SK-N-SH treated with all-trans-retinoic acid at 6 μM for 48 hours (cell line): Measurements from ENCODE around the gene DPP6.

ENCODE experiments used
- ATAC-seq: fragments of 200-7000 bp; cut with Tn5 transposase; 3 replicates; pipeline ENCODE4 v1.9.1; 2020; ENCODE audit warnings: mild to moderate bottlenecking, moderate library complexity
- ARNTL ChIP-seq: fragments of 450-650 bp; formaldehyde crosslinking; IDR thresholded peaks from 2 replicates; pipeline ENCODE4 v1.5.0; 2020; ENCODE audit warnings: low read depth, mild to moderate bottlenecking, moderate library complexity, borderline replicate concordance
- BACH2 ChIP-seq: fragments of 250-450 bp; sonication (Bioruptor Pico); IDR thresholded peaks from 2 replicates; pipeline ENCODE4 v1.9.0; 2021; ENCODE audit warnings: mild to moderate bottlenecking, borderline replicate concordance
- CREB5 ChIP-seq: fragments of 250-450 bp; sonication (Bioruptor Pico); IDR thresholded peaks from 2 replicates; pipeline ENCODE4 v1.5.1; 2020; ENCODE audit warnings: low read depth, mild to moderate bottlenecking, moderate library complexity
- CSDC2 ChIP-seq: fragments of 250-450 bp; sonication (Bioruptor Pico); IDR thresholded peaks from 2 replicates; pipeline ENCODE4 v1.5.0; 2020; ENCODE audit warnings: mild to moderate bottlenecking, moderate library complexity
- CSRNP3 ChIP-seq: fragments of 250-450 bp; sonication (Bioruptor Pico); IDR thresholded peaks from 2 replicates; pipeline ENCODE4 v1.5.1; 2021; ENCODE audit warnings: mild to moderate bottlenecking, moderate library complexity
- ESRRG ChIP-seq: fragments of 250-450 bp; sonication (Bioruptor Pico); IDR thresholded peaks from 2 replicates; pipeline ENCODE4 v1.6.1; 2021; ENCODE audit warnings: mild to moderate bottlenecking
- GLIS3 ChIP-seq: fragments of 250-450 bp; sonication (Bioruptor Pico); IDR thresholded peaks from 2 replicates; pipeline ENCODE4 v1.5.0; 2020; ENCODE audit warnings: mild to moderate bottlenecking, moderate library complexity
- ISL1 ChIP-seq: fragments of 250-450 bp; sonication (Bioruptor Pico); IDR thresholded peaks from 2 replicates; pipeline ENCODE4 v2.1.2; 2022; ENCODE audit warnings: mild to moderate bottlenecking, moderate library complexity
- OSR1 ChIP-seq: fragments of 250-450 bp; sonication (Bioruptor Pico); IDR thresholded peaks from 2 replicates; pipeline ENCODE4 v1.8.0; 2022; ENCODE audit warnings: moderate library complexity, mild to moderate bottlenecking, inconsistent platforms
- PATZ1 ChIP-seq: fragments of 250-450 bp; sonication (Bioruptor Pico); IDR thresholded peaks from 2 replicates; pipeline ENCODE4 v1.8.0; 2020; ENCODE audit warnings: mild to moderate bottlenecking, moderate library complexity, borderline replicate concordance
- POU6F1 ChIP-seq: fragments of 250-450 bp; sonication (Bioruptor Pico); IDR thresholded peaks from 2 replicates; pipeline ENCODE4 v1.8.0; 2021; ENCODE audit warnings: low read depth, mild to moderate bottlenecking, moderate library complexity, borderline replicate concordance
- RARB ChIP-seq: fragments of 250-450 bp; sonication (Bioruptor Pico); IDR thresholded peaks from 2 replicates; pipeline ENCODE4 v1.8.0; 2021; ENCODE audit warnings: mild to moderate bottlenecking, moderate library complexity
- SNAI2 ChIP-seq: fragments of 250-450 bp; sonication (Bioruptor Pico); IDR thresholded peaks from 2 replicates; pipeline ENCODE4 v1.5.0; 2020; ENCODE audit warnings: mild to moderate bottlenecking, moderate library complexity
- TCF4 ChIP-seq: fragments of 250-450 bp; sonication (Bioruptor Pico); IDR thresholded peaks from 2 replicates; pipeline ENCODE4 v1.8.0; 2021; ENCODE audit warnings: mild to moderate bottlenecking, moderate library complexity, borderline replicate concordance
- TOX ChIP-seq: fragments of 250-450 bp; sonication (Bioruptor Pico); IDR thresholded peaks from 2 replicates; pipeline ENCODE4 v1.8.0; 2021; ENCODE audit warnings: mild to moderate bottlenecking, moderate library complexity, borderline replicate concordance
- TSHZ2 ChIP-seq: fragments of 250-450 bp; sonication (Bioruptor Pico); IDR thresholded peaks from 2 replicates; pipeline ENCODE4 v1.5.0; 2020; ENCODE audit warnings: mild to moderate bottlenecking, moderate library complexity
- ZC3H10 ChIP-seq: fragments of 250-450 bp; sonication (Bioruptor Pico); IDR thresholded peaks from 2 replicates; pipeline ENCODE4 v1.5.1; 2021; ENCODE audit warnings: mild to moderate bottlenecking, moderate library complexity
- ZFP3 ChIP-seq: fragments of 250-450 bp; sonication (Bioruptor Pico); IDR thresholded peaks from 2 replicates; pipeline ENCODE4 v1.5.0; 2020; ENCODE audit warnings: mild to moderate bottlenecking, moderate library complexity
- ZFP30 ChIP-seq: fragments of 450-650 bp; formaldehyde crosslinking; IDR thresholded peaks from 2 replicates; pipeline ENCODE4 v1.5.0; 2022; ENCODE audit warnings: mild to moderate bottlenecking, moderate library complexity
- ZNF565 ChIP-seq: fragments of 450-650 bp; formaldehyde crosslinking; conservative IDR thresholded peaks from 2 replicates; pipeline ENCODE4 v1.5.0; 2020; ENCODE audit warnings: low read depth, mild to moderate bottlenecking, moderate library complexity
- ZNF70 ChIP-seq: fragments of 450-650 bp; formaldehyde crosslinking; IDR thresholded peaks from 2 replicates; pipeline ENCODE4 v1.5.0; 2020; ENCODE audit warnings: mild to moderate bottlenecking, moderate library complexity
- ZNF8 ChIP-seq: fragments of 450-650 bp; formaldehyde crosslinking; IDR thresholded peaks from 2 replicates; pipeline ENCODE4 v1.5.0; 2020; ENCODE audit warnings: mild to moderate bottlenecking, moderate library complexity

Gene DPP6

GRCh38 chr7:154324196-154324595 lies 272.0 kb downstream of the DPP6 start:
- TF ChIP-seq ZNF8 (CRISPR knock-in tag) (no peak), OSR1 (CRISPR knock-in tag) (no peak), PATZ1 (no peak), ZC3H10 (CRISPR knock-in tag) (no peak), POU6F1 (CRISPR knock-in tag) (no peak), TCF4 (CRISPR knock-in tag) (no peak), ZNF70 (CRISPR knock-in tag) (no peak), ARNTL (no peak), GLIS3 (CRISPR knock-in tag) (no peak), ZFP30 (no peak), RARB (CRISPR knock-in tag) (no peak), CSDC2 (CRISPR knock-in tag) (no peak), ZFP3 (no peak), TSHZ2 (CRISPR knock-in tag) (no peak), SNAI2 (CRISPR knock-in tag) (no peak), ESRRG (CRISPR knock-in tag) (no peak), ZNF565 (CRISPR knock-in tag) (no peak), BACH2 (CRISPR knock-in tag) (no peak), CSRNP3 (CRISPR knock-in tag) (no peak)
- ATAC-seq, result no peak

GRCh38 chr7:154326421-154326820 lies 274.2 kb downstream of the DPP6 start:
- no peak for TF ChIP-seq TOX (CRISPR knock-in tag)
- TF ChIP-seq ZFP3, result no peak
- TF ChIP-seq SNAI2 (CRISPR knock-in tag), result no peak
- no peak for TF ChIP-seq ISL1
- TF ChIP-seq ZNF565 (CRISPR knock-in tag), result no peak
- ATAC-seq, result no peak

GRCh38 chr7:154330318-154330717 lies 278.1 kb downstream of the DPP6 start:
- TF ChIP-seq CREB5 (CRISPR knock-in tag), result no peak
- TF ChIP-seq ZFP30, result no peak
- TF ChIP-seq CSRNP3 (CRISPR knock-in tag), result no peak
- TF ChIP-seq ZC3H10 (CRISPR knock-in tag), result no peak
- no peak for TF ChIP-seq ESRRG (CRISPR knock-in tag)
- TF ChIP-seq ISL1, result no peak
- TF ChIP-seq ZNF70 (CRISPR knock-in tag), result no peak
- TF ChIP-seq CSDC2 (CRISPR knock-in tag), result no peak
- TF ChIP-seq GLIS3 (CRISPR knock-in tag), result no peak
- no peak for TF ChIP-seq ZNF8 (CRISPR knock-in tag)
- ATAC-seq, result no peak
